Mammary epithelial cell (primary cell): ENCODE results near the gene HCAR3.
"Not testable (repeated sequence)": the region's sequence is repeated elsewhere in the genome, so short reads cannot be mapped to it uniquely, and the experiment has no call there.

Experiments used
- EZH2 ChIP-seq: IDR thresholded peaks from 2 replicates; pipeline ENCODE4 v1.6.1; 2012; ENCODE audit warnings: low read length, inconsistent platforms, borderline replicate concordance
- TF ChIP-seq, protein P1 (sequence below), 2 donors: IDR thresholded peaks in 1 of 2; conservative IDR thresholded peaks in 1 of 2; 2 replicates each; pipeline ENCODE4 v1.5.1; 2011 to 2012; ENCODE audit warnings: inconsistent platforms in 2 of 2, low read length in 2 of 2, mild to moderate bottlenecking in 2 of 2, control low read depth in 1 of 2, low read depth in 1 of 2; ENCODE audit not compliant: insufficient read depth in 1 of 2; ENCODE audit errors: extremely low read depth in 1 of 2

DNA sequence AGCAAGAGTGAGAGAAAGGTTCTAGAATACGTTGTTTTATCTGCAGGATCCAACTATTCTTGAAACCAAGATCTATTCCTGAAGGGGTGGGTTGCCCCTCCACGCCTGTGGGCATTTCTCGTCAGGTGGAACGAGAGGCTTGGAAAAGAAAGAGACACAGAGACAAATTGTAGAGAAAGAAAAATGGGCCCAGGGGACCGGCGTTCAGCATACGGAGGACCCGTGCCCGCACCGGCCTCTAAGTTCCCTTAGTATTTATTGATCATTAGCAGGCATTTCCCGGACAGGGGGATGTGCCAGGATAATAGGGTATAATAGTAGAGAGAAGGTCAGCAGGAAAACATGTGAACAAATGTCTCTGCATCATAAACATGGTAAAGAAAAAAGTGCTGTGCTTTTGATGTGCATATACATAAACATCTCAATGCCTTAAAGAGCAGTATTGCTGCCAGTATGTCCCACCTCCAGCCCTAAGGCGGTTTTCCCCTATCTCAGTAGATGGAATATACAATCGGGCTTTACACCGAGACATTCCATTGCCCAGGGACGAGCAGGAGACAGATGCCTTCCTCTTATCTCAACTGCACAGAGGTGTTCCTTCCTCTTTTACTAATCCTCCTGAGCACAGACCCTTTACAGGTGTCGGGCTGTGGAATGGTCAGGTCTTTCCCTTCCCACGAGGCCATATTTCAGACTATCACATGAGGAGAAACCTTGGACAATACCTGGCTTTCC is 34.3 kb upstream of the HCAR3 start:
- TF ChIP-seq, protein P1, sequence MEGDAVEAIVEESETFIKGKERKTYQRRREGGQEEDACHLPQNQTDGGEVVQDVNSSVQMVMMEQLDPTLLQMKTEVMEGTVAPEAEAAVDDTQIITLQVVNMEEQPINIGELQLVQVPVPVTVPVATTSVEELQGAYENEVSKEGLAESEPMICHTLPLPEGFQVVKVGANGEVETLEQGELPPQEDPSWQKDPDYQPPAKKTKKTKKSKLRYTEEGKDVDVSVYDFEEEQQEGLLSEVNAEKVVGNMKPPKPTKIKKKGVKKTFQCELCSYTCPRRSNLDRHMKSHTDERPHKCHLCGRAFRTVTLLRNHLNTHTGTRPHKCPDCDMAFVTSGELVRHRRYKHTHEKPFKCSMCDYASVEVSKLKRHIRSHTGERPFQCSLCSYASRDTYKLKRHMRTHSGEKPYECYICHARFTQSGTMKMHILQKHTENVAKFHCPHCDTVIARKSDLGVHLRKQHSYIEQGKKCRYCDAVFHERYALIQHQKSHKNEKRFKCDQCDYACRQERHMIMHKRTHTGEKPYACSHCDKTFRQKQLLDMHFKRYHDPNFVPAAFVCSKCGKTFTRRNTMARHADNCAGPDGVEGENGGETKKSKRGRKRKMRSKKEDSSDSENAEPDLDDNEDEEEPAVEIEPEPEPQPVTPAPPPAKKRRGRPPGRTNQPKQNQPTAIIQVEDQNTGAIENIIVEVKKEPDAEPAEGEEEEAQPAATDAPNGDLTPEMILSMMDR (conservative IDR thresholded peaks at IDR 0.05 in 1 of 2, IDR thresholded peaks at IDR 0.05 in 1 of 2; ENCODE audit: extremely low read depth in 1 of 2, insufficient read depth in 1 of 2, low read depth in 1 of 2, low read length in 2 of 2), result not testable (repeated sequence)
- not testable (repeated sequence) for TF ChIP-seq EZH2
